Fibroblast of skin of scalp (primary cell): ENCODE data around the gene PWWP2B.

Experiments used
- DNase-seq: peaks from one replicate; pipeline ENCODE4 v3.0.0-alpha.2; 2013

Gene PWWP2B

GRCh38 chr10:132460691-132461090, 63.7 kb downstream of the PWWP2B start:
- no peak for DNase-seq

- DNase-seq = no peak
Observed at GRCh38 chr10:132461103-132461682, 64.2 kb downstream of the PWWP2B start.

- no peak for DNase-seq
Observed at GRCh38 chr10:132461683-132462231, 64.8 kb downstream of the PWWP2B start.

- DNase-seq = no peak
Observed at GRCh38 chr10:132462463-132463332, 65.7 kb downstream of the PWWP2B start.

GRCh38 chr10:132463333-132464255, 66.6 kb downstream of the PWWP2B start:
- DNase-seq = no peak

GRCh38 chr10:132464256-132465192, 67.5 kb downstream of the PWWP2B start:
- DNase-seq = no peak

- DNase-seq = no peak
Observed at GRCh38 chr10:132465193-132465888, 68.3 kb downstream of the PWWP2B start.

GRCh38 chr10:132465889-132466519, 69.0 kb downstream of the PWWP2B start:
- DNase-seq = no peak

- no peak for DNase-seq
Observed at GRCh38 chr10:132466520-132467463, 69.8 kb downstream of the PWWP2B start.
